Activated CD4-positive, alpha-beta T cell treated with anti-CD3 and anti-CD28 coated beads for 24 hours (primary cell): ENCODE measurements around the gene SIGLEC14.
"Not testable (repeated sequence)": the region's sequence is repeated elsewhere in the genome, so short reads cannot be mapped to it uniquely, and the experiment has no call there.

Source experiments
- DNase-seq, 2 donors: peaks; one replicate each; pipeline ENCODE4 v3.0.0-alpha.2; 2020; ENCODE audit warnings: low read depth in 2 of 2

SIGLEC14 gene, protein sequence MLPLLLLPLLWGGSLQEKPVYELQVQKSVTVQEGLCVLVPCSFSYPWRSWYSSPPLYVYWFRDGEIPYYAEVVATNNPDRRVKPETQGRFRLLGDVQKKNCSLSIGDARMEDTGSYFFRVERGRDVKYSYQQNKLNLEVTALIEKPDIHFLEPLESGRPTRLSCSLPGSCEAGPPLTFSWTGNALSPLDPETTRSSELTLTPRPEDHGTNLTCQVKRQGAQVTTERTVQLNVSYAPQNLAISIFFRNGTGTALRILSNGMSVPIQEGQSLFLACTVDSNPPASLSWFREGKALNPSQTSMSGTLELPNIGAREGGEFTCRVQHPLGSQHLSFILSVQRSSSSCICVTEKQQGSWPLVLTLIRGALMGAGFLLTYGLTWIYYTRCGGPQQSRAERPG

GRCh38 chr19:51646730-51647129 is at the start of gene SIGLEC14:
Gene SIGLEC14 (minus strand): TSS chr19:51646825. CDS start chr19:51646759, 66 bp downstream.
- DNase-seq, result not testable (repeated sequence)

GRCh38 chr19:51695702-51696315 is 49.2 kb upstream of the SIGLEC14 start:
- no peak for DNase-seq

- no peak for DNase-seq
Observed at GRCh38 chr19:51695088-51695487, 48.5 kb upstream of the SIGLEC14 start.

- no peak for DNase-seq
Observed at GRCh38 chr19:51694318-51695085, 47.9 kb upstream of the SIGLEC14 start.

DNA sequence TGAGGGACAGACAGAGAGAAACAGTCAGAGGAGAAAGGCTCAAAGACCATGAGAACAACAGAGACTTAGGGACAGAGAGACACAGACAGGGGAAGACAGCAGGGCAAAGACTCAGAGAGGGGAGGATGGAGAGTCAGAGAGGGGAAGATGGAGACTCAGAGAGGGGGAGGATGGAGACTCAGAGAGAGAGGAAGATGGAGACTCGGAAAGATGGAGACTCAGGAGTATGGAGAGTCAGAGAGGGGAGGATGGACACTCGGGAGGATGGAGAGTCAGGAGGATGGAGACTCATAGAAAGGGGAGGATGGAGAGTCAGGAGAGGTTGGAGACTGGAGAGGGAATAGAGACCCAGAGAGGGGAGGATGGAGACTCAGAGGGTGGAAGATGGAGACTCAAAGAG is 47.2 kb upstream of the SIGLEC14 start:
- DNase-seq, result no peak

- no peak for DNase-seq
Observed at GRCh38 chr19:51693260-51693659, 46.6 kb upstream of the SIGLEC14 start, which contains the start of gene SPACA6. Gene SPACA6 (plus strand): TSS chr19:51693330. CDS start chr19:51693527, 197 bp downstream.

GRCh38 chr19:51692468-51692867 is 45.8 kb upstream of the SIGLEC14 start:
- DNase-seq, result no peak

- DNase-seq, result no peak
Observed at GRCh38 chr19:51691584-51692428, 45.2 kb upstream of the SIGLEC14 start.

DNA sequence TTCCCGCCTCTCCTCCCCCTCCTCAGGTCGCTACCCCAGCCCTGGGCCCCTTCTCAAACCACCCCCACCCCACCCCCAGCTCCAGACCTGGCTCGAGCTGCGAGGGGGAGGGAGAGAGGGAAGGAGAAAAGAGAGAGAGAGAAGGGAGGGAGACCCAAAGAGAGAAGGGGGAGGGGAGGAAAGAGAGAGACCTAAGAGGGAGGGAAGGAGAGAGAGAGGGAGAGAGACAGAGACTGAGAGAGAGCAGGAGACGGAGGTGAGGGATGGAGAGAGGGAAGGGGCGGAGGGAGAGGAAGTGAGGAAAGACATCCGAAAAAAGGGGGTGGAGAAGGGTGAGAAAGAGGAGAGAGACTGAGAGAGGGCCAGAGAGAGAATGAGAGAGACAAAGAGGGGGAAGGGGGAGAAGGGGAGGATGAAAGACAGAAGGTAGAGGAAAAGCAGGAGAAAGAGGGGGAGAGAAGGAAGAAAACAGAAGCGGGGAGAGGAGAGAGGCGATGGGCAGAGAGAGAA is 44.5 kb upstream of the SIGLEC14 start:
- DNase-seq, result no peak

- peak; percentile 47 to 50 for DNase-seq
Observed at GRCh38 chr19:51690454-51691073, 43.9 kb upstream of the SIGLEC14 start.

DNA sequence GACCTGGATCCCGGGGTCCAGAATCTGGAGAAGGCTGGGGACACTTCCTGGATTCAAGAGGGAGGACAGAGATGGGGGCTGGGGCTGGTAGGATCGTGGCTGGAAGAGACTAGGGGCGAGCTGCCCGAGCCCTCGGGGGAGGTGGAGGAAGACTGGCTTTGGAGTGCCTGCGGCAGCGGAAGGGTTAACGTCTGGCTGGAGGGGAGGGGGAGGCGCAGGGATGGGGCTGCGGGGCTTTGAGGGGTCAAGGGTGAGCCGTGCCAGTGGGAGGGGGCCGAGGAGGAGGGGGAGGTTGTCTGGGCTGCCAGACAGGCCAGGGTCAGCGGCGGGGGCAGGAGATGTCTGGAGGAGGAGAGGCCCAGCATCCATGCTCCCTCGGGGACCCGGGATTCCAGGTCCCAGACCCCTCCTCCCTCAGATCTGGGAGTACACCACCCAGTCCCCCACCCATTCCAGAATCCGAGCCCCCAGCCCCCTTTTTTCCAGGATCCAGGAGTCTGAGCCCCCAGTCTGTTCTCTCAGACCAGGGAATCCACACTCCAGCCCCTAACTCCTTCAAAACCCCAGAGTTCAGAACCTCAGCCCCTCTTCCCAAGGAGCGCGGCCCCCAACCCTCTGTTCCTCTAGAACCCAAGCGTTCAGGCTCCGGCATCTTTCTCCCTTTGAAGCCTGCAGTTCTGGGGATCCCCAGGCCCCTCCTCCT is 43.3 kb upstream of the SIGLEC14 start:
- no peak for DNase-seq

DNA sequence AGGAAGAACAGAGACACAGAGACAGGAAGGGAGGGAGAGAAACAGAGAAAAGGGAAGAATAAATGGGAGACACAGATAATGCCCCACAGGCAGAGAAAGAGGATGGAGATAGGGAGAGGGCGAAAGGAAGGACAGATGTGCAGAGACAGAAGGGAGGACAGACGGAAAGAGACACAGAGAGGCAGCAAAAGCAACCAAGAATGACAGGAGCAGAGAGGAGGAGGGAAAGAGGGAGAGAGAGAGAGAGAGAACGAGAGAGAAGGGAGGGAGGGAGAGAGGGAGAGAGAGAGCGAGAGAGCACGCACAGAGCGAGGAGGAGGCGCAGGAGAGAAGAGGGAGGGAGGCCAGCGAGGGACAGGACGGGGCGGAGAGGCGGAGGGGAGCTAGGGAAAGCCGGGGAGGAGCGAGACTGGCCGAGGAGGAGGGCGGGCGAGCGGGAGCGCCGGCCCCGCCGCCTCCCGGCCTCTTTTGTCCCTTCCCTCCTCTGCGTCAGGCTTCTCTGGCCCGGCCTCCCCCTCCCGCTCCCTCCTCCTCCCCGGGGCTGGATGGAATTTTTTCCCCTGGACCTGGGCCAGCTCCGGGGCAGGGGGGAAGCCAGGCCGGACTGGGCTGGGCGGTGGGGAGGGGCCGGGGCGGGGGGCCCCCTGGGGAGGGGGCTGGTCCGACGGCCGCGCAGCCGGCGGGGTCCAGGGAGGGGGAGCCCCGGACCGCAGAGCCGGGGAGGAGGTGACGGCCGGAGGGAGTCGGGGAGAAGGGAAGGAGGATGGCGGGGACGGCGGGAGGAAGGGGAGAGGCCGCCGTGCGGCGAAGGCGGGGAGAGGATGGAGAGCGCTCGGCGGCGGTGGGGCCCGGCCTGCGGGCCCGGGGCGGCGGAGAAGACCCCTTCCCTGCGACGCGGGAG is 42.3 kb upstream of the SIGLEC14 start:
- no peak for DNase-seq

- no peak for DNase-seq
Observed at GRCh38 chr19:51687791-51688670, 41.4 kb upstream of the SIGLEC14 start.

DNA sequence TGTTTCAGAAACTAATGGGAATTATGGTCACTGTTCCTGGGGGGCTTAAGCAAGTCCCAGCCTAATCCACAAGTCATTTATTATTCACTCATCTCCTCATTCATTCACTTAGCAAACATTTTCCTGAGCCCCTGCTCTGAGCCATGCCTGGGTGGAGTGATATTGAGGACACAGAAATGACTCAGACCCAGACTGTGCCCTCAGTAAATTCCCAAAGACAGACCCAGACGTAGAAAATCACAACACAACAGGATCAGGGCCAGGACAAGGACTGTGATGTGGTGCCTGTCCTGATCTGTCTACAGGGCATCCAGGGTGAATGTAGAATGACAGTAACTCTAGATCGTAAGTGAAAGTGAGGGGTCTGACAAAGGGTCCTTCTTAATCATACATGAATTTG is 39.5 kb upstream of the SIGLEC14 start:
- no peak for DNase-seq

DNA sequence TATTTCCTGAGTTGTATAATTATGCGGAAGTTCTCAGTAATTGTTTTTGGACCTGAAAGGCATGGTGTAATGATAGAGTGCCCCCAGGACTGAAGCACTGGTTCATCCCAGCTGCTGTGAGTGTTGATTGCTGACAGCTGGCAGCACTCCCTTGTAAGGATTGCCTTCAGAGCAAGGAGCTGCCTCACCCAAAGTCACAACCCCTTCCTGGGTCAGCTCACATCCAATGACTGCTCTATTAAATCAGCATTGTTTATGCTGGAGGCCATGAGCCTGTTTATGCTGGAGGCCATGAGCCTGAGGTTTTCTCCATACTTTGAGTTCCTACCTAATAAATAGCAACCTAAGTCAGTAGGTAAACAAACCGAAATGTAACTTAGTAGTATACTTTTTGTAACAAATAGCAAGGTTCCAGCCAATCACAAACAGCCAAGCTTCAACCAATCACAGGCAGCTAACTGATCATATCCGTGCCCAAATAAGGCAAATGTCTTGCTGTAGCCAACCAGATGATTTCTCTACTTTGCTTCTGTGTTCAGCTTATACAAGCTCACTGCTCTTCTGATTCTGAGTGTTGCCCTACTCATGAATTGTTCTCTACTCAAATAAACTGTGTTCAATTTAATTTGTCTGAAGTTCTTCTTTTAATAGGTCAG is 34.8 kb upstream of the SIGLEC14 start:
- DNase-seq, result no peak

GRCh38 chr19:51680474-51680873 is 33.8 kb upstream of the SIGLEC14 start:
- DNase-seq, result no peak

GRCh38 chr19:51676566-51677083 is 30.0 kb upstream of the SIGLEC14 start:
- no peak for DNase-seq
